ENCODE measurements around the gene GTF2A2.

GTF2A2 gene

DNA sequence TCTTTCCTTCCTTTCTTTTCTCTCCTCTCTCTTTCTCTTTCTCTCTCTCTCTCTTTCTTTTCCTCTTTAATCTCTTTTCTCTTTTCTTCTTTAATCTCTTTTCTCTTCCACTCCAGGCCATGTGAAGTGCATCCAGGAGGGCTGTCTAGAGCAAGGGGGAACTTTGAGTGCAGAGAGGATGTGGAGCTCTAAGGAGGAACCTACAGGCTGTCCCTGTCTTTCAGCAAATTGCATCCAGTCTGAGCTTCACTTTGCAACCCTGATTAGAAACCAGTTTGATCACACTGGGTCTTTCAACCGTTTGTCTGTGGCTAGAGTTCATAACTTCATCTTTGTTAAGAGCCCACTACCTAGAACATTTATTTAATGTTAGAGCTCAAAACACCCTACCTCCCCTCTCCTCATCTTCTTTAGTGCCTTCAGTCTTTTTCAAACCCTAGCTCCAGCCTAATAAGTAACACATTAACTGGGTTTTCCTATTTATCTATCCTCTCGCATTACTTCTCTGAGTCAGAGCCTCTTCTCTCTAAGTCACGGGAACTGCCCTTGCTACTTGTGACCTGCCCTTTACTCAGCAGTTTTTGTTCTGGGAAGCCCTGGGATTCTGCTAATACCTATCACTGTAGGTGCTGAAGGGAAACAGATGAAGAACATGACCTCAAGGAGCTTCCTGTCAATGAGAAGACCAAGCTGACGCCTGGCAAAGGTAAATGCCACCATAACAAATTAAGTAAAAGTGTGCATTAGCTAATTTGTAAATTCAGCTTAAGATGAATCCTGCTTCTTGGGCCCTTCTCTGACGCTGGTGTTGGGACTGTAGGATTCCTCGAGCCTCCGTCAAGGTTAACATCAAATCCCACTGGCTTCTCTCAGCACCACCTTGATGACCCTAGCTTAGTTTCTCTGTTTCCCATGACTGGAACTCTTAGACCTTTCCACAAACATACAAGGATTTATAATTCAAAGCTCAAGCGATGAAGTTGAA lies 45.7 kb downstream of the GTF2A2 start, which contains the start of gene GCNT3:
GCNT3 (plus strand) TSS at position 508 of the 985 bp plus-strand sequence. CDS start 6,456 bp downstream, outside the sequence.
- in situ Hi-C loops (cut with MboI; ENCODE audit: low pct_unique_long_range_greater_than_20kb, low sequenced_read_pairs, unreplicated experiment), result no loop called here
- DNase-seq (ENCODE audit: low spot score), result peak; percentile 23
- TF ChIP-seq, protein P1, sequence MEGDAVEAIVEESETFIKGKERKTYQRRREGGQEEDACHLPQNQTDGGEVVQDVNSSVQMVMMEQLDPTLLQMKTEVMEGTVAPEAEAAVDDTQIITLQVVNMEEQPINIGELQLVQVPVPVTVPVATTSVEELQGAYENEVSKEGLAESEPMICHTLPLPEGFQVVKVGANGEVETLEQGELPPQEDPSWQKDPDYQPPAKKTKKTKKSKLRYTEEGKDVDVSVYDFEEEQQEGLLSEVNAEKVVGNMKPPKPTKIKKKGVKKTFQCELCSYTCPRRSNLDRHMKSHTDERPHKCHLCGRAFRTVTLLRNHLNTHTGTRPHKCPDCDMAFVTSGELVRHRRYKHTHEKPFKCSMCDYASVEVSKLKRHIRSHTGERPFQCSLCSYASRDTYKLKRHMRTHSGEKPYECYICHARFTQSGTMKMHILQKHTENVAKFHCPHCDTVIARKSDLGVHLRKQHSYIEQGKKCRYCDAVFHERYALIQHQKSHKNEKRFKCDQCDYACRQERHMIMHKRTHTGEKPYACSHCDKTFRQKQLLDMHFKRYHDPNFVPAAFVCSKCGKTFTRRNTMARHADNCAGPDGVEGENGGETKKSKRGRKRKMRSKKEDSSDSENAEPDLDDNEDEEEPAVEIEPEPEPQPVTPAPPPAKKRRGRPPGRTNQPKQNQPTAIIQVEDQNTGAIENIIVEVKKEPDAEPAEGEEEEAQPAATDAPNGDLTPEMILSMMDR (IDR thresholded peaks at IDR 0.05; ENCODE audit: extremely low read depth, insufficient read depth, missing control alignments), result no peak

- in situ Hi-C loops (cut with MboI; ENCODE audit: low pct_unique_long_range_greater_than_20kb, low sequenced_read_pairs, unreplicated experiment), result no loop called here
- TF ChIP-seq, protein P1 (IDR thresholded peaks at IDR 0.05; ENCODE audit: extremely low read depth, insufficient read depth, missing control alignments), result no peak
- DNase-seq (ENCODE audit: low spot score), result no peak
Measured at GRCh38 chr15:59609730-59610712, 47.3 kb downstream of the GTF2A2 start.

GRCh38 chr15:59605994-59606393 lies 51.3 kb downstream of the GTF2A2 start:
- DNase-seq (ENCODE audit: low spot score), result no peak
- TF ChIP-seq, protein P1 (IDR thresholded peaks at IDR 0.05; ENCODE audit: extremely low read depth, insufficient read depth, missing control alignments), result no peak
- in situ Hi-C loops (cut with MboI; ENCODE audit: low pct_unique_long_range_greater_than_20kb, low sequenced_read_pairs, unreplicated experiment), result no loop called here

DNA sequence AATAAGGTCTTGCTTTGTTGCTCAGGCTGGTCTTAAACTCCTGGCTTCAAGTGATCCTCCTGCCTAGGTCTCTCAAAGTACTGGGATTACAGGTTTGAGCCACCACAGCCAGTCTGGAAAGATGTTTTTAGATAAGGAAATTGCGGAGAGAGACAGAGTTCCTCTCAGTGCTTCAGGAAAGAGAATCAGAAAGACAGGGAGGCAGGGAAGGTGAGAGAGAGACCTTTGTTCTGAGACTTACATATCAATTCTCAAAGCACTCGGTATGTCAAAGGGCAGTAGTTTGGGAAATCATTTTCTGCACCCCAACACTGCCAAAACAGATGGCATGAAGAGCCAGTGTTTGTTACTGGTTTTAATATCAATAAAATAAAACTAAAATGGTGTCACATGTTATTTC lies 58.9 kb downstream of the GTF2A2 start:
- DNase-seq (ENCODE audit: low spot score), result no peak
- in situ Hi-C loops (cut with MboI; ENCODE audit: low pct_unique_long_range_greater_than_20kb, low sequenced_read_pairs, unreplicated experiment), result no loop called here
- TF ChIP-seq, protein P1 (IDR thresholded peaks at IDR 0.05; ENCODE audit: extremely low read depth, insufficient read depth, missing control alignments), result no peak

DNA sequence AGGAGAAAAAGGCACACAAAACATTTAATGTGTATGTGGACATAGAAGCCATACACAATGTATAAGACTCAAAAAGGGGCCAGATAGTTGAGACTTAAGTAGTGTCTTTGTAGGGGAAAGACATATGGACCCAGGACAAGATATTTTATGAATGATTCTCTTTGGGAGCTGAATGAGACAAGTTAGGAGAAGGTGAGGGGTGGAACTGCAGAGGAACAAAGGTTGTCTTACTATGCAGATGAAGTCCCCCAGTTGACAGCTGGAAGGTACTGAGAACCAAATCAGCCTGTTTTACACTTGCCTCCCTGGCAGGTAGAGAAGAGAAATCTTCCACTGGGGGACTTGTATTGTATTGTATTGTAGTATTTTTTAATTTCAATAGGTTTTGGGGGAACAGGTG lies 60.7 kb downstream of the GTF2A2 start:
- in situ Hi-C loops (cut with MboI; ENCODE audit: low pct_unique_long_range_greater_than_20kb, low sequenced_read_pairs, unreplicated experiment), result no loop called here
- TF ChIP-seq, protein P1 (IDR thresholded peaks at IDR 0.05; ENCODE audit: extremely low read depth, insufficient read depth, missing control alignments), result no peak
- DNase-seq (ENCODE audit: low spot score), result no peak

DNA sequence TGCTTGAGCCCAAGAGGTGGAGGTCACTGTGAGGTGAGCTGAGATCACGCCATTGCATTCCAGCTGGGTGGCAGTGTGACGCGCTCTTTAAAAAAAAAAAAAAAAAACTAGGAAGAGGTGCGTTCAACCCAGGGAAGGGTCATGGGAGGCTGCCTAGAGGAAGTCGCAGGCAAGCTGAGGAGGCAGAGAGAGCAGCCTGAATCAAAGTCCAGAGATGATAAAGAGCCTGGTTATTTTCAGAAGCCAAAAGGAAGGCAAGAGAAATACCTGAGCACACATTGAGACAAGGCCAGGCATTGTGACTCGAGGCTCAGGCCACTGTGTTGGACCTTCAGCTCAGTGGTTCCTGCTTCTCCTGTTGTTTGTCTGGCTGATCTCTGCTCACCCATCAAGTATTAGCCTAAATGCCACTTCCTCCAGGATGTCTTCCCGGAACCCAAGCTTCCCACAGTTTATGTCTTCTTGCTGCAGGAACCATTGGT lies 61.8 kb downstream of the GTF2A2 start:
- in situ Hi-C loops (cut with MboI; ENCODE audit: low pct_unique_long_range_greater_than_20kb, low sequenced_read_pairs, unreplicated experiment), result no loop called here
- DNase-seq (ENCODE audit: low spot score), result no peak
- TF ChIP-seq, protein P1 (IDR thresholded peaks at IDR 0.05; ENCODE audit: extremely low read depth, insufficient read depth, missing control alignments), result no peak

Measured in GM13977 (cell line).